Stimulated activated CD8-positive, alpha-beta memory T cell treated with anti-CD3 and anti-CD28 coated beads, Interleukin-12 subunit alpha, Interleukin-12 subunit beta, amount 100 ng/mL, for 4 hours (primary cell): ENCODE measurements around the gene CRABP1.

Experiments
- DNase-seq: peaks from one replicate; pipeline ENCODE4 v3.0.0-alpha.2; 2020; ENCODE audit warnings: low read depth

CRABP1 gene

DNA sequence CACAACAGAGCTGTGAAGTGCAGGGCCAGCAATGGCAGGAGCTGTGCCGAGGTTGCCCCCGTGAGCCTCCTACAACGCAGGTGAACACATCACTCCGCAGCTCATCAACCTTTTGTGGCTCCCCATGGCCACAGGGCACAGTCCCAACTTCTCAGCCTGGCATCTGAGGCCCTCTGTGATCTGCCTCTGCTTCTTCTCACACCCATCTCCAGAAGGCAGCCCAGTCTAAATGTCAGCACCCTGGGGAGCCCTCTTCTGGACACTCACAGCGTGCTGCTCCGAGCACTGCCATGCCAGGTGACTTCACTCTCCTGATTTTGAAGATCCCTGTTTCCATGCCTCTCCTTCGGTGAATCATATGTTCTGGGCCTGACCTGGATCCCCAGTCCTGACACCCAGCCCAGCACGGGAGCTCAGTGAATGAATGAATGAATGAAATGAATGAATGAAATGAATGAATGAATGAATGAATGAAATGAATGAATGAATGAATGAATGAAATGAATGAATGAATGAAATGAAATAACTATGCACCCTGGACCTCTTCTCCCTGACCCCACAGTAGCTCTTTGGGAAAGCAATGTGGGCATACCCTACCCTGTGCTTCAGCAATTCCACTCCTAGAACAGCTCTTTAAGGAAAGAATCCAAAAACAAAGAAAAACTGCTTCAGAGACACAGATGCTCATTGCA, 22.9 kb upstream of the CRABP1 start:
- no peak for DNase-seq

DNA sequence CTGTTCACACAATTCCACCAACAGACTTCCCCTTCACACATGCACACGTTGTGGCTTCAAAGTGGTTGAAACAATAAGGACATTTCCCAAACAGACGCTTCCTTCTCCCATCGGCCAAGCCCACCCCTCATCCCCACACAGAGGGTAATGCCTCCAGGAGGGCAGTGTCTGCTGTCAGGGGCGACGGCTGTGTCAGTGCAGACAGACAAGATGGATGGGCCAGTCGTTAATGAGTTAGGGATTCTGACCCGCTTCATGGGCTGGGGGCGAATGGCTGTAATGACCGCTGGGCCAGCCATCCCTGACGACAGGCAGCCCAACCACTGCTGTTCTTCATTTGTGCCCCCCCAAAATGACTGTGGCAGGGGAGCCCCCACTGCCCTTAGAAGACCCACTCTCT, 20.6 kb upstream of the CRABP1 start:
- no peak for DNase-seq

DNA sequence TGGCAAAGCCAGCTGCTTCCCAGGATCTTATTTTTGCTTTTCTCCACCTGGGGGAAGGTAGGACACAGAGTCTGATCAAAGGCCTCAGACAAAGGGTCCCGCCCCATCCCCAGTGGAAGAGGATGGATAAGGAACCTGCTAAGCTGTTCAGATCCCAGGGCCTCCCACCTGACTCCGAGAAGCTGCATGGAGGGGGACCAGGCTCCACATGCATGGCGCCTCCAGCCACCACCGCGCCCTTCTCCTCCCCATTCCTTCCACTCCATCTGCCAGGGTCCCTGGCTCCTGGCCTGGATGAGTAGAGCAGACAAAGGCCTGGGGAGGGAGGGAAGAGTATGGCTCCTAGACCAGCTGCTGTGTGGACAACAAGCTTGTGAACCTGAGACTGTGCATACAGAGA, 20.0 kb upstream of the CRABP1 start:
- no peak for DNase-seq

DNA sequence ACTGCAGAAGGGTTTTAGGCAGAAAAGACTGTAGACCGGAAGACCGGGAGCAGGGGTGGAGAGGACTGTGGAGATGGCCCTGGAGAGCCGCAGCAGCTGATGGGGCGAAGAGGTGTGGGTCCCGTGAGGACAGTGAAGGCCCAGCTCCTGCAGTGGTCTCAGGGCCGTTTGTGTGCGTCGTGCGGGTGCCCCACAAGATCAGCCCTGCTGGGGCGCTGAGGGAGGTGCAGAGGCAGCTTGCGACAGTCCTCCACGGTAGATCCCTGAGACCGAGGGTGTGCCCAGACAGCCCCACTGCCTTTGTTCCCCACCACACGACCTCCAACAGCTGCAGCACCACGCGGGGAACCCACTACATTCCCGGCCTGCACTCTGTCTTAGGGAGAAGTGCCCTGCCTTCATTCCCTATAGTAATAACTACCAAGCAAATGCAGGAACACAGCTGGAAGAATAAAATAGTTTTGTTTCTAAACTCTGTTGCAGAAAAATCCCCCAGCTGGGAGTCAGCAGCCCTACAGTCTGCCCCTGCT, 19.0 kb upstream of the CRABP1 start:
- DNase-seq, result no peak

DNA sequence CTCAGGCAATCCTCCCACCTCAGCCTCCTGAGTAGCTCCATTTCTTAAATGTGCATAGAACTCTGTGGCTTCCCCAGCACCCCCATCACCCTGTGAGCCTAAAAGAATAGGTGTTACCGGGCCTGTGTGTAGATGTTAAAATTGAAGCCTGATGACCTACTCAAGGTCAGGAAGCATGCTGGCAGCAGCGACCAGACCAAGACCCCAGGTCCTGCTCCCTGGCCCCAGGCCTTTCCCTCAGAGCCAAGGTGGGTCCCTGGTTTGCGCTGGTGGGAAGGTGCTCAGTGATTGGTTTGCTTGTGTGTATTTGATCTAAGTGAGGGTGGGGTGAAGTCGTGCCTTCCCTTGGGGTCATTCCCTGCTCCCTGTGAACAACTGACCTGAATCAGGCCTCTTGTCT, 18.4 kb upstream of the CRABP1 start:
- no peak for DNase-seq

DNA sequence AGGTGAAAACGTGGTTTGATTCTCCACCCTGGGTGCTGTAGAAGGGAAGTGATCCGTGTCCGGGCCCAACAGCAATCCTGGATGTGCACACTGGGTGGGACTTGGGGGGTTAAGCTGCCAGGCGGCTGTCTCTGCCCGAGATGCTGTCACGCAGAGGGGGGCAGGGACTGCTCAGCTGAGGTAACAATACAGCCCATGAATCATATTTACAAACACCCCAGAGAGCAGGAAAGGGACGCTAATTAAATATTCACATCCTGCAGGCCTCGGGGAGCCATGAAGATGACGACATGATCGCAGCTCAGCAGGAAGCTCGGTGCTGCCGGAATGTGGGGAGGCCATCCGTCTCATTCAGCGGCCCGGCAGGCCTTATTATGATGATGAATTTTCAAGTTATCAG, 17.9 kb upstream of the CRABP1 start:
- no peak for DNase-seq

DNA sequence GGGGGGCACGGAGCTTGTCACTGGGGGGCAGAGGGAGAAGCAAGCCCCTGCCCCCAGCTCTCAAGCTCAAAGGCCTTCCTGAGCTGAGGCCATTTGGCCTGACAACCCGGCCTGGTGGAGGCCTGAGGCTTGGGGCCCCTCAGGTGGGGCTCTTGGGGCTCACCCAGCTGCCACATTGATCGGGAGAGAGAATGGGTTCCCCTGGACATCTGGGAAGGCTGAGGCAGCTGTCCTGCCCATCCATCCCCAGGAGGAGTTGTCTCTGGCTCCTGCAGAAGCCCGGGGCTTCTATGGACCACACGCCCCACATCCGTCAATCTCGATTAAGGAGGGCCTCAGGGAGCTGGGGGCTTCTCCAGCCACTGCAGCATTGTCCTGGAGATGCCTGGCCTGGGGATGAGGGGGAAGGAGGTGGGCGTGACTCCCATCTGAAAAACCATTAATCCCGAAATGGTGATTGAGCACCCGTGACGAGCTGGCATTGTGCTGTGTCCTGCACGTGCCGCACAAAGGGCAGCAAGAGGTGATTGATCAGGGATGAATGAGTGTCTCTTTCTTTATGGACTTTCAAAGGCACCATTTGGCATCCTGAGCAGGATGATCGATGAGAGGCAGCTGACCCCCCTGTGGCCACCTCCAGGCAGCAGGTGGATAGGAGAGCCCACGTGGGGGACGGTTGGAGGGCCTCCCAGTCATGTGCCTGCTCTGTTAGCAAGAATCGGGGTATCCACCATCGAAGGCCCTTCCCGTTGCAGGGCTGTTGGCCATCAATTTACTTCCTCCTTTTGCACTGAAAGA, 17.2 kb upstream of the CRABP1 start:
- no peak for DNase-seq

DNA sequence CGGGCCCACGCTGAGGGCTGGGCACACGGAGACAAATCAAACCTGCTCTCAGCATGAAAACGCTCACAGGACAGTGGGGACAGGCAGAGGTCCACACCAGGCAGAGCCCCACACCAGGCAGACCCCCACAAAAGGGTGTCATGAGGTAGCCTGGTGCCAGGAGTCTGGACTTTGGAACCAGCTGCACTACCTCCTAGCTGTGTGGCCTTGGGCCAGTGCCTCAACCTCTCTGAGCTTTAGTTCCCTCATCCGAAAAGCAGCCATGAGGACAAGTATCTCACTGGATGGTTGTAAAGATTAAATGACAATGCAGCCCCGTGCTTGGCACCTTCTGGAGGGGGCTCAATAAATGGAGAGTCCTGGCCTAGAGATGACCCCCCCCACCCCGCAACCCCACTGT, 16.5 kb upstream of the CRABP1 start:
- DNase-seq, result no peak

DNA sequence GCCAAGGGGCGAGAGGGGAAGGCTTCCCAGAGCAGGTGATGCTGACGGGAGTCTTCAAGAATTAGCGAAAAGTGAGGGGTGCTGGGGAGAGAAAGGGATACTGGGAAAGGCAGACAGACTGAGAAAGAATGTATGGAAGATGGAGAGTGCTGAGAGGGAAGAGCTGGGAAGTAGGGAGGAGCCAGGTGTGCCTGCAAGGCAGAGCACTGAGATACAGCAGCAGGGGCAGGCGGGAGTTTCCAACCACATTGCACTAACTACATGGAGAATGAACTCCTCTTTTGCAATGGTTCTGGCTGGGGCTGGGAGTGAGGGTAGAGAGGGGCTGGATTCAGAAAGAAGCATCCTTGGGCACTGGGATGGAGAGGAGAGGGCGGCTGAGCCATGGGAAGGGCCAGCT, 16.0 kb upstream of the CRABP1 start:
- DNase-seq, result no peak

DNA sequence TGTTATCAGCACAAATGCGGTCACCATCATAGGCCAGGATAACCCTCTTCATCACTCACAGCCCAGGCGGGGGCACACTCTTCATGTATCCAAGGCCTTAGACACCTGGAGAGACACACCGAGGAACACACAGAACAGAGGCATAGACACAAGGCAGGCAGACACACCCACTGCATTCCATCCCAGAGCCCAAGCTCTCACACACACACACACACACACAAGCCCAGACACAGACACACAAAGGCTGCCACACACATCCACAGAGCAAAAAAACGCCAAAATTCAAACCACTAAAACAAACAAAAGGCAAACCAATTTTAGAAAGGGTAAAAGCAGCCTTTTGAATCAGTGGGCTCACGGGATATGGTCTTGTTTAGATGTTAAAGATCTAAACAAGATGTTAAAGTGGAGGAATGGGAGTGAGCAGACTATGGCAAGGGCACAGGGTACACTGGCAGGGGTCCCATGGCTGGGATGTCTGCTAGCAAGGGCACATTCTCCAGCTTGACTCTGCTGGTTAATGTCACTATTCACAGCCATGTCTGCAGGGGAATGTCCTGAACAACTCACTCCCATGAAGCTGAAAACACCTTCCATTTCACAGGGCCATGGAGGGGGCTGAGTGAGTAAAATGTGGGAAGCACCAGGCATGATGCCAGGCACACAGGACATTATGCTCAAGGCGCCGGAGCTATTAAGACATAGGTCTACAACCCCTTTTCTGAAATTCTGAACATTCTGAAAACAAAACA, 14.9 kb upstream of the CRABP1 start:
- no peak for DNase-seq

DNA sequence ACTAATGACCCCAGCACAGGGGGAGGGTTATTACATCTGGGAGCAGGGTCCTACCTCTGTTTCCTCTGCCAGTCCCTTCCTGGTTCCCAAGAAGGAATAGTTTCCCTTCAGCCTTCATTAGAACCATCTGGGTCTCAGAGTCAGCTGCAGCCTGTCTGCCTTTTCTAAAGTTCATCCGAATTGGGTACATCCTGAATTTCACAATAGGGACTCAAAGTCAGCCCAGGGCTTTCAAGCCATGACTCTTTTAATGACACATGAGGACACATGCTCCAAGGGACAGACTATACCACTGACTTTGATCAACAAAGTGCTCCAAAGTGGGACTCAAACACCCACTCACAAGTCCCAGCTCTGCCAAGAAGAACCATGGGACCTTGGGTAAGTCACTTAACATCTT, 12.7 kb upstream of the CRABP1 start:
- DNase-seq, result no peak

DNA sequence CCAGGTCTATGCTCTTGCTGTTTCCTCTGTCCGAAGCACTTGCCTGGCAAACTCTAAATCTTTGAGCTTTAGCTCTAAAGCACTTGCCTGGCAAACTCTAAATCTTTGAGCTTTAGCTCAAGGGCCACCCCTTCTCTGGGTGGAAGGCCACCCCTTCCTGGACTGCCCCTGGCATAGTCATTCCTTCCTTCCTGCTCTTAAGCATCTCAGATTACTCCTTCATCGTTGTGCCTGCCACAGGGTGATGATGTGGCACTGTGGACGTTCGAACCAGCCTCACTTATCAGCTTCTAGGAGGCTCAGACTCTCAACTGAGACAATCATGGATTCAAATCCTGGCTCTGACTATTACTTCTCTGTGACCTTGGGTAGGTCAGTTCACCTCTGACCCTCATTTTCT, 10.5 kb upstream of the CRABP1 start:
- DNase-seq, result no peak

DNA sequence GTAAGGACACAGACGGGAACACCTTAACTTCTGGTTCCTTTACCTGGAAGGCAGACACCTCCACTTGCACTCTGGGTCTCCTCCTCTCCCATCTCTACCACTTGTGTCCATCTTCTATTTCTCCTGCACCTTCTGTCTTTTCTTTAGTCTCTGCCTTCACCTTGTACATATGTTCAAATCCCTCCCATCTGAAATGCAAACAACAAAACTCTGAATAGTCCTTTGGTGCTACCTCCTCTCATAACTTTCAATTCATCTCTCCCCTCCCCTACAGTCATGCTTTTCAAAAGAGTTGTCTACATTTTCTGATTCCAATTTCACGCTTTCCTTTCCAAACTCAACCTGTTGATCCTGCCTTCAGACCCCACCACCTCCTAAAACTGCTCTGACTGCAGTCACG, 5.3 kb upstream of the CRABP1 start:
- DNase-seq, result no peak

DNA sequence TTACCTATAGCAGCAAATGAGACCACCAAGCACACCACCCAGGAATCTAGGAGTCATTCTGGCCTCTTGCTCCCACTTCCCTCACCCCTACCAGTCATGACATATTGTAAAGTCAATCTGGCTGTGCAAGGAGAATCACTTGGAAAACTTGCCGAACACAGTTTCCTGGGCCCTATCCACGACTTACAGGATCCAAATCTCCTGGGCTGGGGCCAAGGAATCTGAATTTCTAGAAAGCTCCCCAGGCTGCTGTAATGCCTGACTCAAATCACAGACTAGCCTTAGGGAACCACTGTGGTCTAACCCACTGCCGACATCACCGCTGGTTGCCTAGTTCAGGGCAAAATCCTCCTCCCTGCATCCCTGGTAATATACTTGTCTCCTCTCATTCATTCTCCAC, 4.2 kb upstream of the CRABP1 start:
- no peak for DNase-seq

DNA sequence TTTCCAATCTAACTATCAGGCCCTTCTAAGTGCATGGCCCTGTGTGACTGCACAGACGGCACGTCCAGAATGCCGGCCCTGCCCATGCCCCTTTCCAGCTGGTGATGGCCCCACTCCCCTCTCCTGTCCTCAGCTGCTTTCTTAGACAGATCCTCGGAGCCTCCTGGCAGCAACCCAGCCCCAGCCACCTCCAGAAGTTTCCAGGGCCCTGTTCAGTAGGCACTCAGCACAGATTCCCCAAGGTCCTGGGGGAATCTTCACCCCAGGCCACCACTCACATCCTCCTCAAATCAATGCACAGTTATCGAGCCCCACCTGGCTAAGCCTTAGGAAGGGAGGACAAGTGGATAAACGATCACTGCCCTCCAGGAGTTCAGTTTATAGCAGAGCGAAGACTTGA, 1.4 kb upstream of the CRABP1 start:
- DNase-seq, result no peak

DNA sequence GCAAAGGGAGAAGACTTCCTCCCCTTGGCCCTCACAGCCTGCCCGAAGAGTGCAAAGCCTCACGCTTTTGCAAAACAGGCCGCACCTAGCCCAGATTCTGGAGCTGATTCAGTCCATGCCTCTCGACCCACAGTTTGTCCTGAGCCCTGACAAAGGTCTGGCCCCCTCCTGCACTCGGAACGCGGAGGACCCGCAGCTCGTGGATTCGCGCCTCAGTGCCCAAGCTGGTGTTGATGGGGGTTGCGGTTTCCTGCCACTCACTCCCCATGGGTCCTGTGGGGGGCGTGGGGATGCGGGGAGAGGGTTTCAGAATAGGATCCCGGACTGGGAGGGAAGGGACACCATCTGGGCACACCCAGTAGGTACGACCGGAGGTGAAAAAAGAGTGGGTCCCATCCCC, 594 bp upstream of the CRABP1 start:
- no peak for DNase-seq

DNA sequence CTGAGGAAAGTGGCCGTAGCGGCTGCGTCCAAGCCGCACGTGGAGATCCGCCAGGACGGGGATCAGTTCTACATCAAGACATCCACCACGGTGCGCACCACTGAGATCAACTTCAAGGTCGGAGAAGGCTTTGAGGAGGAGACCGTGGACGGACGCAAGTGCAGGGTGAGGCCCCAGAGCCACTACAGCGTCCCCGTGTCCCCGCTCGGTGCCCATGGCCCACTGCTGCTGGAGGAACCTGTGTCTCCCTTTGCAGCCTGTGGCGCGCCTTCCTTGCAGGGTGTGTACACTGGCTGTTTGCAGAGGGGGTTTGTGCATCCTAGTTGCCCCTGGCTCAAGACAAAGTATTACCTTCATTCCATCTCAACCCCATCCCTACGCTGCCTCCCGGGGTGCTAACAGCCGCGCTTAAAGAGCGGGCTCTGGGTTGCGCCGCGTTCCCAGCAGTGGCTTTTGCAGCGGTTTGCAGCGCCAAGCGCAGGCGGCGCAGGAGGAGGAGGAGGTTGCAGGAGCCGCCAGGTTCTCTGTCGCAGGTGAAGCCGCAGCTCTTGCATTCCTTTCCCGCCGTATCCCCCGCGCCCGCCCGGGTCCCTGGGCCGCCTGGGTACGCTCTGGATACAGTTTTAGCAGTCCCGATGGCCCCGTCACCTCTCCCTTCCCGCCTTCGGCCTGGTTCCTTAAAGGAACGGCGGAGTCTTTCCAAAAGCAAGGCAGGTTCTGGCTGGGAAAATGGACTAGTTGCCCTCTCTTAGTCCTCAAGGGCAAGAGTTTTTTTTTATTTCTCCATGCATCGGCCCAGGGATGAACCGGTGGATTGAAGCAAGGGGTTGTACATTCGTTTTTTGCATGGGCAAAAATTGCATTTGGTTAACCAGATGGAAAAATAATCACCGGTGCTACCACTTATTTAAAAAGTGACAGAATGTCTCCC, 1.2 kb downstream of the CRABP1 start:
- no peak for DNase-seq

DNA sequence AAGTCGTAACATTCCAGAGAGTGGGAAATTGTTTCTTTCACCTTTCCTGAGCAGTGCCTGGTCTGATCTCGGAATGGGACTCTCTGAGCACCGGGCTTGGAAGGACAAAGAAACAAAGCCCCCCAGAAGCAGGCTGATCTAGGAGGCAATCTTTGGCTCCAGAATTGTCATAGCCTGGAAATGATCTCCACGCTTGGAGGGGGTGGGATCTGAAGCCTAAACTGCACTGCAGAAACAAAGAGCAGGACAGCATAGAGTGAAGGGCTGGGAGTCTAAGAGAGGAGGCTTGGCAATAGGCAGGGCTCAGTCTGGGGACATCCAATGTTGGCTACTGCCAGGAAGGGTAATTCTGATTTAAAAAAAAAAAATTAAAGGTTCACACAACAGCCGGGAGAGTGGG, 1.9 kb downstream of the CRABP1 start:
- no peak for DNase-seq

DNA sequence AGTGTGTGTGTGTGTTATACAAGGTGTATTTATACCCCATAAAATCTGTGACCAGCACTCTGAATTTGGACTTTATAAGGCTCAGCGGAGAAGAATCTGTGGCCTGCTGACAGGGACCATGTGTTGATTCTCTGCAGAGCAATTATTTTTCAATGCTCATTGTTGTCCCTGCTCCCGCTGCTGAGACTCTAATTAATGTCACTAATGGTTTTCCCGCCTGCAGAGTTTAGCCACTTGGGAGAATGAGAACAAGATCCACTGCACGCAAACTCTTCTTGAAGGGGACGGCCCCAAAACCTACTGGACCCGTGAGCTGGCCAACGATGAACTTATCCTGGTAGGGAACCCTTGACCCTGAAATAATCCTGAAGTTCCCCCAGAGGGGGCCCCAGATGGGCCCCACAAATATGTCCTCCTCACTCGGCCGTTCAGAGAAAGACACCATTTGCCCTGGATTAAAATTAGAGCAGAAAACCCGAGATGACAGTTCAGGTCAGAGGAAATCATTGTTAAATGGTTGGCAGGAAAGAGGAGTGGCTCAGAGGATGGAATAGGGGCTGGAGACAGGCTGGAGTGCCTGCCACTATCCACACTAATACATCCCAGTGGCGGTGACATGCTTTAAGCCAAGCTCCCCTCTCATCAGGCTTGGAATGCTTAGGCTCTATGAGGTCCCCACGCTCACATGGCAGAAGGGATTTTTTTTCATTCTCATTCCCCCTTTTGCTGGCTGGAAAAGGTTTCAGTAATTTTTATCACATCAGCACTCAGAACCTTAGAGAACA, 3.3 kb downstream of the CRABP1 start:
- no peak for DNase-seq

DNA sequence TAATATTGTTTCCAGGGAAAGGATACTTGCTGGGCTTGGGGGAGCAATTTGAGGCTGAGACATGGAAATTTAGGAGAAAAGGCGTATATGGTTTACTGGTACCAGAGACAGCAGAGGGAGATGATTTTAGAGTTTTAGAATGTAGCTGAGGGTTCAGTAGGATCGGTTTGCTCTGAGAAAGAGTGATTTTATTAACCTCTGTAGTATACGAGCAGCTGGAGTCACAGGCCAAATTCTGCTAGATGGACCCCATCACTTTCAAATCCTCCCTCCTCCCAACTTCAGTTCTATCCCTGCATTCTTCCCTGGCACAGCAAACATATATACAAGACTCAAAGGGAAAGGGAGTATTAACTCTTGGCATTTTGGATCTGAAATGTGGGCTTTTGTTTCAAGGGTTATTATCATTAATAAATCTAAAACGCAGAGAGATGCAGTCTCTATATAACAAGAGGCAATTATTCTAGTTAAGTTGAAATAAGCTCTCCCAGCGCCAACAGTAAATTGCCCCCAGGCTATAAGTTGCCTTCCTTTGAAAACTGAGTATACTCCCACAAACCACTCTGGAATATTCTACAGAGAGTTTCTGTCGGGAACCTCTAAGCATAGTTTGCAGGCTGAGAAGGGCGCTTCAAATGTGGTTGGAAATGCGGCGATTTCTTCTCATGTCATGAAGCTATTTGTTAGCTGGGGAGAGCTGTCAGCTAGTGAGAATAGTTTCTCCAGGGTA, 5.4 kb downstream of the CRABP1 start:
- no peak for DNase-seq
